NCI-H187 (cell line): ENCODE measurements around the gene GALNTL6.
"Not testable (repeated sequence)": the region's sequence is repeated elsewhere in the genome, so short reads cannot be mapped to it uniquely, and the experiment has no call there.

Experiments used
- DNase-seq, 2 experiments: peaks; one replicate each; lab custom pipeline; 2025; lab: John Stamatoyannopoulos, UW

The GALNTL6 gene

GRCh38 chr4:173018446-173018845 is 1205.2 kb downstream of the GALNTL6 start:
- no peak for DNase-seq

- DNase-seq = no peak
Measured at GRCh38 chr4:173019664-173020063, 1206.5 kb downstream of the GALNTL6 start.

- not testable (repeated sequence) for DNase-seq
Measured at GRCh38 chr4:173021746-173022573, 1208.8 kb downstream of the GALNTL6 start.

- no peak for DNase-seq
Measured at GRCh38 chr4:173024203-173024602, 1211.0 kb downstream of the GALNTL6 start.

- peak in 1 of 2 experiments; percentile 18 for DNase-seq
Measured at GRCh38 chr4:173025131-173025530, 1211.9 kb downstream of the GALNTL6 start.

- DNase-seq = no peak
Measured at GRCh38 chr4:173037242-173037641, 1224.0 kb downstream of the GALNTL6 start.

- no peak for DNase-seq
Measured at GRCh38 chr4:173038192-173038896, 1225.1 kb downstream of the GALNTL6 start.

GRCh38 chr4:173039617-173040577 is 1226.7 kb downstream of the GALNTL6 start:
- DNase-seq = no peak

- DNase-seq = no peak
Measured at GRCh38 chr4:173041482-173041881, 1228.3 kb downstream of the GALNTL6 start.

- DNase-seq = not testable (repeated sequence)
Measured at GRCh38 chr4:173042139-173042538, 1228.9 kb downstream of the GALNTL6 start.

GRCh38 chr4:173044340-173044739 is 1231.1 kb downstream of the GALNTL6 start:
- DNase-seq = no peak

- no peak for DNase-seq
Measured at GRCh38 chr4:173045571-173045970, 1232.4 kb downstream of the GALNTL6 start.

- DNase-seq = no peak
Measured at GRCh38 chr4:173046144-173046543, 1232.9 kb downstream of the GALNTL6 start.

- peak; percentile 24 to 78 for DNase-seq
Measured at GRCh38 chr4:173046818-173047217, 1233.6 kb downstream of the GALNTL6 start.

GRCh38 chr4:173051232-173051631 is 1238.0 kb downstream of the GALNTL6 start:
- no peak for DNase-seq

GRCh38 chr4:173051716-173052115 is 1238.5 kb downstream of the GALNTL6 start:
- no peak for DNase-seq

- DNase-seq = no peak
Measured at GRCh38 chr4:173052439-173052838, 1239.2 kb downstream of the GALNTL6 start.

- DNase-seq = no peak
Measured at GRCh38 chr4:173056271-173056670, 1243.1 kb downstream of the GALNTL6 start.

GRCh38 chr4:173056710-173057109 is 1243.5 kb downstream of the GALNTL6 start:
- DNase-seq = no peak

GRCh38 chr4:173057442-173057841 is 1244.2 kb downstream of the GALNTL6 start:
- no peak for DNase-seq

- DNase-seq = no peak
Measured at GRCh38 chr4:173057901-173058300, 1244.7 kb downstream of the GALNTL6 start.

- DNase-seq = no peak
Measured at GRCh38 chr4:173061160-173061559, 1248.0 kb downstream of the GALNTL6 start.
